ENCODE results near the gene SETD3.

SETD3 gene

DNA sequence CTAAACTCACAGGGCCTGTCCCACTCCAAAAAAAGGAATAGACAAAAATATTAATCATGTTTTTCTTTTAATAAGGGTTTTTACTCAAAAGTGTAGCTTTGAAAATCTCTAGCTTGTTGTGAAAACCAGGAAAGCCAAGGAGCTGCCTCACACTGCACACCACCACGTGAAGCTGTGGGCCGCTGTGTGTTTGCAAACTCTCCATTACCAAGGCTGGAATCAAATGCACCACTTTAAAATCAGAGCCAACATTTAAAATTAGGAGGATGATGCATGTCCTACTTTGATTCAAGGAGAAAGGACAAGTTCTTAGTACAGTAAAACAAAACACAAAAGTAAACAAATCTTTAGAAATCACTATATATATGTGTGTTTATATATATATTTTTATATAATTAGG is 83.0 kb downstream of the SETD3 start:
- DNase-seq (ENCODE audit: low read depth in 2 of 2, low spot score in 1 of 2): no peak

DNA sequence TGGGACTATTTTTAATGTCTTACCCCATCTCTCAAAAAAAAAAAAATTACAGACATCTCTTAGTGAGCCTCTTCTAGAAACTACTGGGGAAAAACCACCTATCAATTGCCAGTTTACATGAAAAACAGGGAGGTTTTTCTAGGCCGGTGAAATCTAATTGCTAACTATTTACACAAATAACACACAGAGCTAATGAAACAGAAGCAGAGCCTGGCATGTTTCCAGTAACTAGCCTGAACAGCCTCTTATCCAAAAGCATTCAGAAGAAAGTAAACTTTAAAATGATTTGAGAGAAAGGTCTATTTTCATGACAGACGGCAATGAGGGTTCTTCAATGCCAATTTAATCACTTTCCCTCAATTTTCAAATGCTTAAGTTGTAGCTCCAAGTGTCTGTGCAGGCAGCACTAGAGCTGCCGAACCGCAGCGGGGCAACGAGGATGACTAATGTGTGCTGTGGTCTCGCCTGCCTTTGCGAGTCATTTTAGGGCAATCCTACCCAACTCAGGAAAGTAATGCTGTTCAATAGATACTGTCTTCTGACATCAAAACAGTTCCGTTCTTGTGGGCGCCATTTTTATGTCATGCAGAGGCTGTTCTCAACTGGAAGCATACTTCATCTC is 84.6 kb downstream of the SETD3 start:
- no peak for DNase-seq (ENCODE audit: low read depth in 2 of 2, low spot score in 1 of 2)

DNA sequence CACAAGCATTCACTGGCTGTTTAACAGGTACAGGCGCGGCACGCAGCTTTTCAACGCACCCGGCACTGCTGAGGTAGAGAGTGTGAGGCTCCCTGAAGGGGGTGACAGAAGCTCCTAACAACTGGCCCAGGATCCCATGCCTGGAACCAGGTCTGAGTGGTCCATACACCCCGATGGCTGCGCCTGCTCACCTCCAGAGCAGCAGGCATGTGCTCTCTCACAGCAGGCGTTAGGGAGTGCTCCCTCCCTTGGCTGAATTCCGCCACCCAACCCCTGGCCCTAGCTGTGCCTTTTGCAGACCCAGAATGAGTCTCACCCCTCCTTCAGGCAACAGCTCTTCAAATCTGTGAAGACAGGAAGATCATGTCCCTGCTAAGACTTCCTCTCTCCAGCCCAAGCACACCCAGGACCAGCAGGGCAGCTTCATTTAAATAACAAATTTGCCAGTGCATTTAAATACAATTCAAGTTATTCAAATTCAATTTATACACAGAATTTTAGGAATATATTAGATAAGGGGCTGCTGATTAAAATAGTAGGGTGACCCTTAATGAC is 86.0 kb downstream of the SETD3 start:
- DNase-seq (ENCODE audit: low read depth in 2 of 2, low spot score in 1 of 2): no peak

DNA sequence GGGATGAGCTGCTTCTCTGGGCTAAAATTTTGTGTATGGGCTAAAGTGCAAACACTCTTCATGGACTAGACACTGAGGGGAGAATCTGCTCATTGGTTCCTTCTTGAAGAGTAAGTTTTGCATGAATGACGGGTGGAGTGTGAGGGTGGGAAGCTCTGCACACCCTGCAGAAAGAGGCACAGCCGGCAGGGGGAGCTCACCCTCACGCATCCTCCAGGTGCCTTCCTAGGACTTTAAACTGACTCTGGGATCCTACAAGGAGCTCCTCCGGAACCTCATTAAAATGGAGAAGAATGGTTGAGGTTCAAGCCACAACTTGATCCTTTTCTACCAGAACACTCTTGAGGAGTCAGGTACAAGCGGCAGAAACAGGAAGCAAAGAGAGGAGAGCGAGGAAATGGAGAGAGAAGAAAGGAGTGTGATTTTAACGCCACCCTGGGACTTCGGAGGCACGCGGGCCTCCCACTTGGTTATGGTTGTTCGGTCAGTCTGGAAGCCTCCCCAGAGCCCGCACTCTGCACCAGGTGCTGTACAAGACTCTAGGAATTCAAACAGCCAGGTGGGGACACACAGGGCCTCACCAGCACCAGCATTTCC is 87.5 kb downstream of the SETD3 start:
- no peak for DNase-seq (ENCODE audit: low read depth in 2 of 2, low spot score in 1 of 2)

DNA sequence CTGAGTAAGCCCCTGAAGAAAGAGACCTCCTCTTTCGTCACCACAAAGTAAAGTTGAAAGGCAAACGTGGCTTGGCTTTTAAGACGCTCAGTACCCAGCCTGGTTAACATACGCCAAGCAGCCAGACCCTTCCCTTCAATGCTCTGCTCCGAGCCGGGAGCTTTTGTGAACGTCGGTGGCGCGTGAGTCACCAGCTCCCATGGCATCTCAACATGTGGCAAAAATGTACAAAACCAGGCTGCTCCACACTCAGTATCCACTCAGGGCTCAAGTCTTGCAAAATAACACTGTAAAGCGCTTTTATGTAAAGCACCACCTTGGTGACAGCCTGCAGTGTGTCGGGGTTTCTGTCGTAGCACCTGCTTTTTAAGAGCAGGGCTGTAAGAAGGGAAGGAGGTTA is 89.0 kb downstream of the SETD3 start:
- no peak for DNase-seq (ENCODE audit: low read depth in 2 of 2, low spot score in 1 of 2)

DNA sequence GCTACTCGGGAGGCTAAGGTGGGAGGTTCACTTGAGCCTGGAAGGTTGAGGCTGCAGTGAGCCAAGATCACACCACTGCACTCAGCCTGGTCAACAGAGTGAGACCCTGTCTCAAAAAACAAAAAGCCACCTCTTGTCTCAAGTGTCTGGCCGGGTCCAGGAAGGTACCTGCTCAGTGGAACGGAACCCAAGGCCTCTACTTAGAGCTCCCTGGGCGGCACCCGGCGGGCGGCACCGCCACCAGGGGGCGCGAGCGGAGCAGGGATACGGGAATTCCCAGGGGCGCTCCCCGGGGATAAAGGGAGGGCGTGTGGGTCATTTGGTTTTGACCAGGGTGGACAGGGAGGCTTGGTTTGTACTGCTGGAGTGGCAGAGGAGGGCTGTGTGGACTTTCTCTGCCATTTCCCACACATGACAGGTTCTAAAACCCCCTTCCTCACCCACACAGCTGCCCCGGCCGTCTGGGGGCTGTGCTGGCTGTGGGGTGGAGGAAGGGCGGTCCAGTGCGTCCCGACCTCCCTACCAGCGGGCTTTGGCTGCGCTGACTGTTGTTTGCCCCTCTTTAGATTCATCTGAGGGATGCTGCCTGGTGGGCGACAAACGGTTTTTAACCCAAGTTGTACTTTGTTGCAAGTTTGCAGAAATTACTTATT is 91.4 kb downstream of the SETD3 start:
- peak in 1 of 2 donors; percentile 16 for DNase-seq (ENCODE audit: low read depth in 2 of 2, low spot score in 1 of 2)

DNA sequence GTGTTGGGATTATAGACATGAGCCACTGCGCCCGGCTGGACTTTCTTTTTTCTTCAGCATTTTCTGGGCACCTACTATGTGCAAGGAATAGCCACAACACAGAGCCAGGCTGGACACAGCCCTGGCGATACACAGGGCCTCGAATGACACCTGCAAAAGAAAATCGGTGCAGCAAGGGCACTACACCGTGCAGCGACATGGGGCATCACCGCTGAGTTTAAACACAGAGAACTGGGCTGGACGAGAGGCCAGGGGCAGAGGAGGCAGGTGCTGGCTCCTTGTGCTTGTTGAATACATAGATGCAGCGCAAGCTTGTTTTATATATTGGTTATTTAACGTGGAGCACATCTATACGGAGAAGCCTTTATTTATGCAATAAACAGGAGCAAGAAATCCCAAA is 92.4 kb downstream of the SETD3 start:
- no peak for DNase-seq (ENCODE audit: low read depth in 2 of 2, low spot score in 1 of 2)

DNA sequence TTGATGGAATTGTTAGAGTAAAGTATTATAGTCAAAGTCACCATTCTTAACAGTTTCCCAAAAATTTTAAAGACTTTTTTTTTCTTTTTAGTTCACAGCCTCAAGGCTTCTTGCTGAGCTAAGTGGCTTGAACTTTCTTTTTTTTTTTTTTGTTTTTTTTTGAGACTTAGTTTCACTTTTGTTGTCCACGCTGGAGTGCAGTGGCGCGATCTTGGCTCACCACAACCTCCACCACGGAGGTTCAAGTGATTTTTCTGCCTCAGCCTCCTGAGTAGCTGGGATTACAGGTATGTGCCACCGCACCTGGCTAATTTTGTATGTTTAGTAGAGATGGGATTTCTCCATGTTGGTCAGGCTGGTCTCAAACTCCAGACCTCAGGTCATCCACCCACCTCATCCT is 92.8 kb downstream of the SETD3 start:
- DNase-seq (ENCODE audit: low read depth in 2 of 2, low spot score in 1 of 2): no peak

DNA sequence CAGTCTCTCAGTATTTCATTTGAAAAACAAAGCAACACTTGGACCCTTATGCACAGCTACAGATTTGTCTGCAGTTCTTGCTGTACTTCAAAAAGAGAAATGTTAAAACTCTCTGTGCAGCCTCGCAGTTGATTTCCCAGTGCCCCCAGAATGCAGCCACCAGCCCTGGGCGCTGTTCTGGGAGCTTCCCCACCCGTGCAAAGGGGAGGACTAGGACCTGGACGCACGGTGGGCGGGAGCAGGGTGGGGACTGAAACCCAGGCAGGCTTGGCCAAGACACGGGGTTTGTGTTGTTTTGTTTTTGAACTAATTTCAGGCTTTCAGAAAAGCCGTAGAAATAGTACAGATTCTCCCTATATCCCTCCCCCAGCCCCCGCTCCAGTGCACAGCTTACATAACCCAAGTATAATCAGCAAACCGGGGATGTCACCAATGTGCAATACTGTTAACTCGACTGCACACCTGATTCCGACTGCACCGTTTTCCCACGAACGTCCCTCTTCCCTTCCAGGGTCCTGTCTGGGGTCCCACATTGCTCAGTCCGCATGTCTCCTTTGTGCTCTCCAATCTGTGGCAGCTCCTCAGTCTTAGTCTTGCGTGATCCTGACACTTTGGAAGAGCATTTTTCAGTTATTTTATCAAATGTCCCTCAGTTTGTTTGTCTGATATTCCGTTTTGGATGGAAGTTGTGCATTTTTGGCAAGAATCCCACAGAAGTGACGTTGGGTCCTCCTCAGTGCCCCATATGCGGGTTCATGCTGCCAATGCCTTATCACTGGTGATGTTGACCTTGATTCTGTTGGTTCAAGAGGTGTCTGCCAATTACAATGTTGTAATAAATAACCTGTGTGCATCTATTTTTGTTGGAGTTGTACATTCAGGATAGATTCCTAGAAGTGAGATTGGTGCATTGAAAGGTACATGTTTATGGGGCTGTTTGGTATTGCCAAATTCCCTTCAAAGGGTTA is 95.9 kb downstream of the SETD3 start:
- no peak for DNase-seq (ENCODE audit: low read depth in 2 of 2, low spot score in 1 of 2)

DNA sequence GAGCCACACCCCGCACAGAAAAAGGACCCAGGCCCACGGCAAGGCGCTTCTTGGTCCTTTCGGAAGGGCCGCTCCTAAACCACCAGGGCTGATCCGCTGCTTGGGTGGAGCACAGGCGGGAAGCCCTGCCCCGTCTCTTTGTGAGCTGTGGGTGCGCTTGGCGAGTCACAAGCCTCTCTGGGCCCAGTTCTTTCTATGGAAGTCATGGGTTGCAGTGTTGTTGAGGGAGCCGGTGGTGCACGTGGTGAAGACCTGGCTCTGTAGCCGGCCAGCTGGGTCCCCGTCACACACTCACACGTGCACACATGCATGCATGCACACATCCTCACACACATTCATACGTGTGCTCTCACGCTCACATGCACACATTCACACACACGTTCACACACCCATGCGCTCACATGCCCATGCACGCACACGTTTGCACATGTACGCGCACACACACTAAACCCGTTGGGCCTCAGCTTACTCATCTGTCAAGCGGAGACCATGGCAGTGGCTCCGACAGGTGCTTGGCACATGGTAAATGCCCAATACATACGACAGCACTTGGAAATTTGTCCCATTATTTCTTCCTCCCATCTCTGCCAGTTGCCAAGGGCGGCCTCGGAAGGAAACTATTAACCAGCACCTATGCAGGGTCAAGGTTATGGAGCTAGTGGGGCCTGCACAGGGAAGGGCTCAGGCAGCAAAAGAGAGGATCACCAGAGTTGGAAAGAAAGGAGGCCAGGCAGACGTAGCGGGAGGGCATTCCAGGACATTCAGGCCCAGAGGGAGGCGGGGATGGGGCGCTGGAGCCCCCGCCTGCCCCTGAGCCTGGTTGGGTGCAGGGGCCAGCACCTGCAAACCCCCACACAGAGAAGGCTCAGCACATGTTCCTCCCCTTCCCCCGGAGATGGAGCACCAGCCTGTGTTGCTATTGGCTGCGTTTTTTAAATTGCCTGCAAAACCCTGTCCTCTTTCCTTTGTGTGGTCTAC is 96.9 kb downstream of the SETD3 start:
- DNase-seq (ENCODE audit: low read depth in 2 of 2, low spot score in 1 of 2): no peak

DNA sequence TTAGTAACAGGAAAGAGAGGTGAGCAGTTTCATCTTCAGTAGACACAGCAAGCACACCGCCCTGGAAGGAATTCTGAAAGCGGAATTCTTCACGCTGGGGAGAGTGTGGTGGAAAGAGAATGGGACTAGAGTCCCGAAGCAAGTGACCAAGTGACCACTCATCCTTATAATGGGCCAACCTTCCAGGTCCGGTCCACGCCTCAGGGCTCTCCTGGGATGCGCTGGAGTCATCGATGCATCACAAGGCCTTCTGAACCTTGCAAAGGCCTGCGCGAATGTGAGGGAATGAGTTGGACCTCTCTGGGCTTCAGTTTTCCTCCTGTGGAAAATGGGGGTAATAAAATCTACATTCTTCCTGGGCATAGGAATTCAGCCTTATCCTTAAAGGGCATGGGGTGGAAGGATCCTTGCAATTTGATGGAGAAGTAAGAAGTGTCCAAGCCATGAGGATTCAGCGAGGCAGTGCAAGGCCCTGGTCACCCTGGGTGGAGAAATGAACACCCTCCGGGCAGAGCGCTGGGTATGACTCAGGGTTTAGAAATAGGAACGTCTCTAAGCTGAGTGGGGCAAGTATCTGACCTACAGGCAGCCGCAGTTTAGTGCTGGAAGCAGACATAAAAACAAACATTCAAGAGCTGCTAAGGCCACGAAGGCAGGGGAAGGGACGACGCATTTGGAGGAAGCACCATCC is 97.7 kb downstream of the SETD3 start:
- no peak for DNase-seq (ENCODE audit: low read depth in 2 of 2, low spot score in 1 of 2)

DNA sequence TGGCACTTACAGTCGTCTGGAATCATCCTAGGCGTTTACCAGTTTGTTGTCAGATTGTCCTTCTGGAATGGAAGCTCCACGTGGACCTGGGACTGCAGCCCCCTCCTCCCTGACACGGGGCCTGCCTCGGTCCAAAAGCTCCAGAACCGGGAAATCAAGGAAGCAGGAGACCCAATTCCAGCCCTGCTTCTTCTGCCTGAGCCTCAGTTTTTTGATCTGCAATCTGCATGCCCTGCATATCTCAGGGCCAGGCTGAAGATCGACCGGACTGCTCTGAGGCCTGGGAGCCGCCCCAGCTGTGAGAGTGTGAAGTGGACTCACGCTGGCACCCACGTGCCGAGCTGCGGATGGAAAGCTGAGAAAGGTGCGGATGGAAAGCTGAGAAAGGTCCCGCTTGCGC is 98.6 kb downstream of the SETD3 start:
- DNase-seq (ENCODE audit: low read depth in 2 of 2, low spot score in 1 of 2): no peak

DNA sequence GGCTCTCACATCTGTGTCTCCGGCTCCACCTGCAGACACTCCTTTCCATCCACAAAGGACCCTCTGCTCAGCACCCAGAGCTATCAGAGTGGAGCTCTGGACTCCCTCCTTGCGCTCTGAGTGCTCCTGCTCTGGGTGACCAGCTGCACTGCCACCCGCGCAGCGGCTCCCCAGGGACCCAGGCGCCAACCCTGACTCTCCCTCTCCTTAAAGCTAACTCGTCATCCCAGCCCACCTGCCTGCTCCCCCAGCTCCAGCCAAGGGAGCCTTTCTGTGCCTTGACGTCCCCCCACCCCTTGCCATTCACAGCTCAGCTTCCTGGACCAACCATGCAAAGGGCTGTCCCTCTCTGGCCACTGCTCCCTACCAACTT is 99.0 kb downstream of the SETD3 start:
- no peak for DNase-seq (ENCODE audit: low read depth in 2 of 2, low spot score in 1 of 2)

DNA sequence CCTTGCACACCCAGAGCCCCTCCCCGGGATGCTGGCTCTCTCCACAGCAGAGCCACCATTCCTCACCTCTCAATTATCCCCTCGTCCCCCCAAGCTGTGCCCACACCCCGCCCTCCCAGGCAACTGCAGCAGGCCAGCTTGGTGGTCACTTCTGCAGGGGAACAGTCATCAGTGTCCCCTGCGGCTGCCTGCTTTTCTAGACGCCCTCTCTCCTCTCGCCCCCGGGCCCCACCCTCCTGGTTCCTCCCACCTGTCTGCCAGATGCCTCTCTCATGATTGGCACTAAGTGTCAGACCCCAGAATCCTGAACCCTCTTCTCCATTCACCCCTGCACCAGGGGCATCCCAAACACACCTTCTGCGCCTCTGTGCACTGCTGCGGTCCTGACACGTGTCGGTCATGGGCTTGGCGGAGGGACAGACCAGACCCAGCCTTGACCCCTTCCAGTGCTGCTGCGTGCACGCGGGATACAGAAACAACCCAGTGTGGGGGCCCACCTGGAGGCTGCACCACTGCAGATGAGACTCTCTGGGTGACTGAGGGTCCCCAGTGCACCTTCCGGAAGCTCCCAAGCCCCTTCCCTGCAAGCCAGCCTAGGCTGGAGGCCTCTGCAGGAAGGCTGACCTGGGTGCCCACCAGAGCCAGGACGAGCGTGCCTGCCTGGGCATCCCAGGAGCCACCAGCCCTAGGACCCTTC is 99.5 kb downstream of the SETD3 start:
- DNase-seq (ENCODE audit: low read depth in 2 of 2, low spot score in 1 of 2): no peak

DNA sequence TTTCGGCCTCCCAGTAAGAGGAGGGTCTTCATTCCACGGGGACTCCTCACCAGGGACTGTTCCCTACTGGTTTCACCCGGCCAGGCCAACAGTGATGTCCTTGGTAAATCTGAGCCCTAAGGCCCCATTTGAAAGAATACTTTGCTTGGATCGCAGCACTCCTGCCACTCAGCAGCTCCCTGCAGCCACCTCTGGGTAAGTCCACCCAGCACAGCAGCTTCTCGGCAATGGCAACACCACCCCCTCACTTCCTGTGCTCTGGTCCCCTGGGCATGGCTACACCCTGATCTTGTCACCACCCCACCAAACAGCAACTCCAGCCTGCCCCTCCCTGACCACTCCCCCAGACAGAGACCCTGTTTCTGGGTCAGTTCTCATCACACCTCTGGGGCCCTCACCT is 100.3 kb downstream of the SETD3 start:
- no peak for DNase-seq (ENCODE audit: low read depth in 2 of 2, low spot score in 1 of 2)

DNA sequence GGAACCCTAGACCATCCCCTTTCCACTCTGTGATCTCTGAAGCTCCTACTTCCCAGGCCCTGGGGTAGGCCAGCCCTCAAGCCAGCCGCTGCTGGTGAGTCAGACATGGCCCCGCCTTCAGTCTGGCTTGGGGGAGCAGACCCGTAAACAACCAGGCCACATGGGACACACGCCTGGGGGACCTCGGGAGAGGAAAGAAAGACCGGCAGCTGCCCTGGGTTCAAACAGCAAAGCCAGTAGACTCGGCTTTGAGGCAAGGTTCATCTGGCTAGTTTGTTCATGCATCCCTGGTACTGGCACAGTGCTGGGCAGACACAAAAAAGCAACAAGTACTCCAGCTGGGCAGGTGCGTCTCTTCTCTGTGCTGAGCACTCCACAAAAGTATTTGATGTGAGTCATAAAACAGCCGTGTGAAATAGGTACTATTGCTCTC is 101.9 kb downstream of the SETD3 start:
- DNase-seq (ENCODE audit: low read depth in 2 of 2, low spot score in 1 of 2): no peak

DNA sequence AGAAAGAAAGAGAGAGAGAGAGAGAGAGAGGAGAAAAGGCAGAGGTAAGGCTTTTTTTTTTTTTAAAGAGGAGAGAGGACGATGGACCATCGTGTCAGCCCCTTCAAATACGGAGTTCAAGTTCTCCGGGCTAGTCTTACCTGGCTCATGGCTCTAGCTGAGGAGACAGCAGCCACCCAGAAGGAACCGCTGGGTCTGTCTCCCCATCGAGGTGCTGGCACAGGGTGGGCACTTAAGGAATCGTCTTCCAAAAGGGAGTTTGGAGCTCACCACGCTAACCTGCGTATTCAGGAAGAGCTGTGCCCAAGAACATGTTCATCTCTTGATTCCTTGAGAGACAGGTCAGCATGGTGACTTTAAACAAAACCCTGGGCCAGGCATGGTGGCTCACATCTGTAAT is 102.7 kb downstream of the SETD3 start:
- DNase-seq (ENCODE audit: low read depth in 2 of 2, low spot score in 1 of 2): no peak

DNA sequence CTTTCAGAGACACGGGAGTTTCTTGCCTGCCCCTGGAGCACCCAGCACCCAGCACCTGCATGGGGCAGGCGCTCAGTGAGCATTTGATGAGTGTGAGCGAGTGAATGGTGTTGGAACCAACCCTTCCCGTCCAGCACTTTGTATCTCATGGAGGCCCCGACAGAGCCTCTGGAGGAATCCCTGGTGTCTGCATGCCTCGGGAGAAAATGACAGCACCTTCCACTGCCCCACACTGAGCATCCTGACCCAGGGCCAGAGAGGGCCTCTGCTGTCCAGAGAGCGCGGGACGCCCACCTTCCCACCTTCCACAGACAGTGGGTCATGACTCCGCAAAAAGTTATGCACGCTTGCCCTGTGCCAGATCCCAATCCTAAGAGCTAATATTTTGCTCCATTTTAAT is 105.7 kb downstream of the SETD3 start:
- DNase-seq (ENCODE audit: low read depth in 2 of 2, low spot score in 1 of 2): no peak
